Liver (tissue), 3 donors: ENCODE data around the gene RPTN.

Source experiments
- EGR1 ChIP-seq, 2 donors: IDR thresholded peaks; 2 replicates each; pipeline ENCODE4 v1.6.1; 2016 to 2018; ENCODE audit warnings: antibody characterized with exemption in 2 of 2, low read depth in 2 of 2
- GABPA ChIP-seq, 2 donors: IDR thresholded peaks in 1 of 2; conservative IDR thresholded peaks in 1 of 2; 2 replicates each; pipeline ENCODE4 v1.6.1; 2016; ENCODE audit warnings: antibody characterized with exemption in 2 of 2, mild to moderate bottlenecking in 1 of 2, moderate library complexity in 1 of 2
- NR2F2 ChIP-seq: IDR thresholded peaks from 2 replicates; pipeline ENCODE4 v1.6.1; 2016; ENCODE audit warnings: antibody characterized with exemption
- RAD21 ChIP-seq, 2 donors: IDR thresholded peaks; 2 replicates each; pipeline ENCODE4 v1.6.1; 2016; ENCODE audit warnings: antibody characterized with exemption in 2 of 2, mild to moderate bottlenecking in 2 of 2
- REST ChIP-seq: IDR thresholded peaks from 2 replicates; pipeline ENCODE4 v1.6.1; 2016; ENCODE audit warnings: antibody characterized with exemption, mild to moderate bottlenecking
- SP1 ChIP-seq: IDR thresholded peaks from 2 replicates; pipeline ENCODE4 v1.6.1; 2018; ENCODE audit warnings: antibody characterized with exemption, mild to moderate bottlenecking
- TAF1 ChIP-seq: conservative IDR thresholded peaks from 2 replicates; pipeline ENCODE4 v1.6.1; 2016; ENCODE audit warnings: antibody characterized with exemption, mild to moderate bottlenecking
- YY1 ChIP-seq: IDR thresholded peaks from 2 replicates; pipeline ENCODE4 v1.6.1; 2016; ENCODE audit warnings: antibody characterized with exemption, mild to moderate bottlenecking
- TF ChIP-seq, protein P1 (sequence below): fragments of 150-350 bp; IDR thresholded peaks from 2 replicates; pipeline ENCODE4 v1.5.1; 2017; ENCODE audit warnings: improper control_type of control experiment, low read depth, low read length; ENCODE audit not compliant: missing input control
- TF ChIP-seq, protein P2 (sequence below): IDR thresholded peaks from 2 replicates; pipeline ENCODE4 v1.6.1; 2016; ENCODE audit warnings: antibody characterized with exemption
- TF ChIP-seq, protein P3 (sequence below): IDR thresholded peaks from 2 replicates; pipeline ENCODE4 v1.6.1; 2016; ENCODE audit warnings: antibody characterized with exemption
- donor health status: healthy.
- donor health status: healthy.

DNA sequence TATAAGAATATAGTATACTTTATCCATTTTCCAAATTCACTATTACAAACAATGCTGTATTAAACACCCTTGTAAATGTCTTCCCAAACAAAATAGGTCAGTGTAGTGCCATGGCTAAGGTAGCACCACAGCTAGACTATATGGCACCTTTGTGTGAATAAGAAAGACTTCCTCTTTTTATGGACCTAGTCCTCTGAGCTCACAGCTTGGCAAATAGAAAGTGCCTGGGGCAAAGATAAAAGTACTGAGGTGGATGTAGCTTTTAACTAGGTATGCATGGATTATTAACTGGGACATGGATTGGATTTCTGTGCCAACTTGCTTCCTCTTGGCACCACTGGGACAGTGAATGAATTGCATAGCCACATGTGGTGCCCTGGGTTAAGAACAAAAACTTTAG, 40.0 kb upstream of the RPTN start:
- TF ChIP-seq GABPA (IDR thresholded peaks at IDR 0.05 in 1 of 2, conservative IDR thresholded peaks at IDR 0.05 in 1 of 2): no peak
- TF ChIP-seq, protein P1, sequence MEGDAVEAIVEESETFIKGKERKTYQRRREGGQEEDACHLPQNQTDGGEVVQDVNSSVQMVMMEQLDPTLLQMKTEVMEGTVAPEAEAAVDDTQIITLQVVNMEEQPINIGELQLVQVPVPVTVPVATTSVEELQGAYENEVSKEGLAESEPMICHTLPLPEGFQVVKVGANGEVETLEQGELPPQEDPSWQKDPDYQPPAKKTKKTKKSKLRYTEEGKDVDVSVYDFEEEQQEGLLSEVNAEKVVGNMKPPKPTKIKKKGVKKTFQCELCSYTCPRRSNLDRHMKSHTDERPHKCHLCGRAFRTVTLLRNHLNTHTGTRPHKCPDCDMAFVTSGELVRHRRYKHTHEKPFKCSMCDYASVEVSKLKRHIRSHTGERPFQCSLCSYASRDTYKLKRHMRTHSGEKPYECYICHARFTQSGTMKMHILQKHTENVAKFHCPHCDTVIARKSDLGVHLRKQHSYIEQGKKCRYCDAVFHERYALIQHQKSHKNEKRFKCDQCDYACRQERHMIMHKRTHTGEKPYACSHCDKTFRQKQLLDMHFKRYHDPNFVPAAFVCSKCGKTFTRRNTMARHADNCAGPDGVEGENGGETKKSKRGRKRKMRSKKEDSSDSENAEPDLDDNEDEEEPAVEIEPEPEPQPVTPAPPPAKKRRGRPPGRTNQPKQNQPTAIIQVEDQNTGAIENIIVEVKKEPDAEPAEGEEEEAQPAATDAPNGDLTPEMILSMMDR: no peak
- TF ChIP-seq, protein P2, sequence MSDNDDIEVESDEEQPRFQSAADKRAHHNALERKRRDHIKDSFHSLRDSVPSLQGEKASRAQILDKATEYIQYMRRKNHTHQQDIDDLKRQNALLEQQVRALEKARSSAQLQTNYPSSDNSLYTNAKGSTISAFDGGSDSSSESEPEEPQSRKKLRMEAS: no peak
- no peak for TF ChIP-seq YY1
- TF ChIP-seq, protein P3, sequence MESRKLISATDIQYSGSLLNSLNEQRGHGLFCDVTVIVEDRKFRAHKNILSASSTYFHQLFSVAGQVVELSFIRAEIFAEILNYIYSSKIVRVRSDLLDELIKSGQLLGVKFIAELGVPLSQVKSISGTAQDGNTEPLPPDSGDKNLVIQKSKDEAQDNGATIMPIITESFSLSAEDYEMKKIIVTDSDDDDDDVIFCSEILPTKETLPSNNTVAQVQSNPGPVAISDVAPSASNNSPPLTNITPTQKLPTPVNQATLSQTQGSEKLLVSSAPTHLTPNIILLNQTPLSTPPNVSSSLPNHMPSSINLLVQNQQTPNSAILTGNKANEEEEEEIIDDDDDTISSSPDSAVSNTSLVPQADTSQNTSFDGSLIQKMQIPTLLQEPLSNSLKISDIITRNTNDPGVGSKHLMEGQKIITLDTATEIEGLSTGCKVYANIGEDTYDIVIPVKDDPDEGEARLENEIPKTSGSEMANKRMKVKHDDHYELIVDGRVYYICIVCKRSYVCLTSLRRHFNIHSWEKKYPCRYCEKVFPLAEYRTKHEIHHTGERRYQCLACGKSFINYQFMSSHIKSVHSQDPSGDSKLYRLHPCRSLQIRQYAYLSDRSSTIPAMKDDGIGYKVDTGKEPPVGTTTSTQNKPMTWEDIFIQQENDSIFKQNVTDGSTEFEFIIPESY: no peak
- no peak for TF ChIP-seq SP1
- no peak for TF ChIP-seq REST
- no peak for TF ChIP-seq EGR1 (IDR thresholded peaks at IDR 0.05; ENCODE audit: low read depth in 2 of 2)
- no peak for TF ChIP-seq NR2F2
- TF ChIP-seq RAD21 (IDR thresholded peaks at IDR 0.05): no peak
- TF ChIP-seq TAF1: no peak
